Measurements from ENCODE around the gene ARHGEF1.

Gene ARHGEF1

GRCh38 chr19:41897181-41897580 lies 14.2 kb downstream of the ARHGEF1 start:
- Histone ChIP-seq H3K4me3 (no peak overlapping the region), H3K27ac (no peak overlapping the region)

- no peak overlapping the region for H3K4me3 ChIP-seq
- H3K27ac ChIP-seq: no peak overlapping the region
These were observed 14.8 kb downstream of the ARHGEF1 start for GRCh38 chr19:41897820-41898219.

GRCh38 chr19:41898235-41898634 lies 15.3 kb downstream of the ARHGEF1 start:
- no peak overlapping the region for H3K27ac ChIP-seq
- no peak overlapping the region for H3K4me3 ChIP-seq

- no peak overlapping the region for H3K27ac ChIP-seq
- no peak overlapping the region for H3K4me3 ChIP-seq
These were observed 18.9 kb downstream of the ARHGEF1 start for GRCh38 chr19:41901707-41902360.

GRCh38 chr19:41902594-41902993 lies 19.6 kb downstream of the ARHGEF1 start:
- Histone ChIP-seq H3K27ac (no peak overlapping the region), H3K4me3 (no peak overlapping the region)

GRCh38 chr19:41903193-41903953 lies 20.4 kb downstream of the ARHGEF1 start:
- Histone ChIP-seq H3K27ac (no peak overlapping the region), H3K4me3 (no peak overlapping the region)

GRCh38 chr19:41904118-41904870 lies 21.3 kb downstream of the ARHGEF1 start:
- Histone ChIP-seq H3K4me3 (no peak overlapping the region), H3K27ac (no peak overlapping the region)

- Histone ChIP-seq H3K27ac (no peak overlapping the region), H3K4me3 (no peak overlapping the region)
These were observed 22.5 kb downstream of the ARHGEF1 start for GRCh38 chr19:41905273-41906002.

- Histone ChIP-seq H3K27ac (no peak overlapping the region), H3K4me3 (no peak overlapping the region)
These were observed 23.3 kb downstream of the ARHGEF1 start for GRCh38 chr19:41906271-41906670.

- H3K27ac ChIP-seq: no peak overlapping the region
- H3K4me3 ChIP-seq: no peak overlapping the region
These were observed 24.1 kb downstream of the ARHGEF1 start for GRCh38 chr19:41906916-41907680.

- H3K27ac ChIP-seq: no peak overlapping the region
- H3K4me3 ChIP-seq: no peak overlapping the region
These were observed 25.1 kb downstream of the ARHGEF1 start for GRCh38 chr19:41907994-41908615.

- H3K27ac ChIP-seq: no peak overlapping the region
- H3K4me3 ChIP-seq: no peak overlapping the region
These were observed 25.9 kb downstream of the ARHGEF1 start for GRCh38 chr19:41908724-41909464.

GRCh38 chr19:41909706-41910105 lies 26.7 kb downstream of the ARHGEF1 start:
- Histone ChIP-seq H3K4me3 (no peak overlapping the region), H3K27ac (no peak overlapping the region)

GRCh38 chr19:41910240-41910991 lies 27.4 kb downstream of the ARHGEF1 start:
- Histone ChIP-seq H3K27ac (no peak overlapping the region), H3K4me3 (no peak overlapping the region)

- H3K4me3 ChIP-seq: peak overlapping the region in 1 of 7 experiments; percentile 15
- no peak overlapping the region for H3K27ac ChIP-seq
These were observed 28.3 kb downstream of the ARHGEF1 start for GRCh38 chr19:41910992-41911888.

- H3K27ac ChIP-seq: no peak overlapping the region
- peak overlapping the region in 1 of 7 experiments; percentile 7 for H3K4me3 ChIP-seq
These were observed 29.1 kb downstream of the ARHGEF1 start for GRCh38 chr19:41911889-41912731.
